ENCODE data around the gene COL1A1.

COL1A1 gene

DNA sequence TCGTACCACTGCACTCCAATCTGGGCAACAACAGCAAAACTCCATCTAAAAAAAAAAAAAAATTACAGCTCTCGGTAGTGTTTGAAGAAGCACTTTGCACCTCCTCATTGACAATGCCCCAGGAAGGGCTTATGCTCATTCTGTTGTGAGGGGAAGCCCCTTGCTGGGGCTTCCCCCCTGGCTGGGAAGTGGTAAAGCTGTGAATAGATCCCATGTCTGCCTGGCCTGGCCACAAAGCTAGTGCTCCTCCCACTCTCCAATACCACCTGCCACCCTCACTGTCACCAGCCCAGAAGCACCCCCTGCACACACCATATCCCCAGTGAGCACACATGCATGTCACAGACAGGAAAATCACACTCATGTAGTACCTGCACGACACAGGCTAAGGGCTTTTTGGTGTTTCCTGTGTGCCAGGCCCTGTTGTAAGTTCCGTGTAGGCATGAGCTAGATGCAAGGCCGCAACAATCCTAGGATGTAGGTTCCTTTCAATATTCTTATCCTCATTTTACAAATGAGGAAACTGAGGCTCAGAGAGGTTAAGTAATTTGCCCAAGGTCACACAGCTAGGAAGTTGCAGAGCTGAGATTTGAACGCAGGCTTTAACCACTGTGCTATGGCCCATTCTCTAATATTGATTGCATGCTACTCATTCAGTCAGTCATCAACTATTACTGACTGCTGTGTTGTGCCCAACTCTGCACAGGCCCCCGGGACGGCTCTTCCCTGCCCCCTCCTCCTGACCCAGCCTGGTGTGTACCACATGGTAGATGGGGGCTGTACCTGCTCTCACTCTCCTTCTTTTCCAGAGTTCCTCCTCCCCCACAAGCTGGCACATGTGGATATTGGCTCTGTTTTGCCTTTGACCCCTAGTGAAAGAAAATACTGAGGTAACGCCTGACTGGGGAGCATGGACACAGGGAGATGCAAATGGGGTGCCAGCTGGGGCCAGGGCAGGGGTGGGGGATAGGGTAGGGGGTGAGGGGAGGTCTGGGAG lies 11.9 kb upstream of the COL1A1 start:
- DNase-seq (ENCODE audit: low read depth) = no peak

DNA sequence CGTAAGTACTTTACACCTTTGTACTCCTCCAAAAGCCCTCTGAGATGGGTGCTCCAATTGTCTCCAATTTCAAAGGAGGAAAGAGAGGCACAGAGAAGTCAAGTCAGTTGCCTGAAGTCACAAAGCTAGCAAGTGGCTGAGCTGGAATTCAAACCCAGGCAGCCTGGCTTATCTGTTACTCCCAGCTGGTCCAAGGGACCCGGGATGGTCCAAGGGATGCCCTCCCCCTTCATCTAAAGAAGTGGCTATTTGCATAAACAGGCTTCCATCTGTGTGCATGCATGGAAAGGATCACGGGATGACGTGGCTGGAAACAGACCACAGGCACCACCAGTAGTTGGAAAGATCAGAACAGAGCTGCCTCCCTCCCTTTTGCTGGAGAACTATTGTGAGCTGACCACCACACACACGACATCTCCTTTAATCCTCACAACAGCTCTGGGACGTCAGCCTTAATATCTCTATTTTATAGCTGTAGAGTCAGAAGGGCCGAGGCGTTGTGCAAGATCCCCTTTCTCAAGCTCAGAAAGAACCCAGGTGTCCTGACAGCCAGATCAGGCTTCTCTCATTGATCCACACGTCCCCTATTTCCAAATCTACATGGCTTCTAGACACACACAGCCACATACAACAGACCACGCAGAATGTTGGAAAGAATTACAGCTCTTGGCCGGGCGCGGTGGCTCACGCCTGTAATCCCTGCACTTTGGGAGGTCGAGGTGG lies 10.9 kb upstream of the COL1A1 start:
- DNase-seq (ENCODE audit: low read depth) = no peak

DNA sequence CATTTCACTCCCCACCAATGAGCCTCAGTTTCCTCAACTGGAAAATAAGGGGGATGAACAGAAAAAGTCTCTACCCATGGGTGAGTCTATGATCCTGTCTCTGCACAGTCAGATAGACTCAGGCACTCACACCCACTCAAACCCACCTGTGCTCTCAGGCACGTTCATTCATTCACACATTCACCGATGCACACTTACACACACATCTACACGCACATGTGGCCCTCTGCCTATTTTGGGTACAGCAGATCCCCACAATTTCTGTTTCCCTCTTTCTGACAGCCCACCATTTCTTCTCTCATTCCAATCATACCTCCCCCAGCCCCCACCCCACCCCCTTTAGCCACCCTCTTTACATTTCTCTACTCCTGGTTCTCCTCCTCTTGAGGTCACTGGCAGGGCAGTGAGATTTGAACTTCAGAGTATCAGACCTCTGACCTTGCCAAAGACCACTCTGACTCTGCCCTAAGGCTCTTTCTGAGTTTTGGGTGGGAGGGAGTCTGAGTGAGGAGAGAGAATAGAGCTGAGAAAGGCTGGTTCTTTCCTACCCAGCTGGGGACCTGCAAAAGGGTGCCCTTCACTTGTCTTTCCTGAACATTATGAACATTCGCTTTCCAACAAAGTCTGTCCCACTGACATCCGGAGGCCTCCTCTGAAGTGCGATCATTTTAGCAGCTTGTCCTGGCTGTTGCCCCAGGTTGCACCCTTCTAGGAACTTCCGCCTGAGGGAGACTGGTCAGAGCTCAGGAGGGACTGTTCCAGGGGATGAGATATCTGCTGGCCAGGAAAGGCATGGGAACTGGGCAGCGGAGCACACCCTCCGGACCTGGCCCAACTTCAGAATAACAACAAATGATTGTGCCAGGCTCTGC lies 10.1 kb upstream of the COL1A1 start:
- no peak for DNase-seq (ENCODE audit: low read depth)

DNA sequence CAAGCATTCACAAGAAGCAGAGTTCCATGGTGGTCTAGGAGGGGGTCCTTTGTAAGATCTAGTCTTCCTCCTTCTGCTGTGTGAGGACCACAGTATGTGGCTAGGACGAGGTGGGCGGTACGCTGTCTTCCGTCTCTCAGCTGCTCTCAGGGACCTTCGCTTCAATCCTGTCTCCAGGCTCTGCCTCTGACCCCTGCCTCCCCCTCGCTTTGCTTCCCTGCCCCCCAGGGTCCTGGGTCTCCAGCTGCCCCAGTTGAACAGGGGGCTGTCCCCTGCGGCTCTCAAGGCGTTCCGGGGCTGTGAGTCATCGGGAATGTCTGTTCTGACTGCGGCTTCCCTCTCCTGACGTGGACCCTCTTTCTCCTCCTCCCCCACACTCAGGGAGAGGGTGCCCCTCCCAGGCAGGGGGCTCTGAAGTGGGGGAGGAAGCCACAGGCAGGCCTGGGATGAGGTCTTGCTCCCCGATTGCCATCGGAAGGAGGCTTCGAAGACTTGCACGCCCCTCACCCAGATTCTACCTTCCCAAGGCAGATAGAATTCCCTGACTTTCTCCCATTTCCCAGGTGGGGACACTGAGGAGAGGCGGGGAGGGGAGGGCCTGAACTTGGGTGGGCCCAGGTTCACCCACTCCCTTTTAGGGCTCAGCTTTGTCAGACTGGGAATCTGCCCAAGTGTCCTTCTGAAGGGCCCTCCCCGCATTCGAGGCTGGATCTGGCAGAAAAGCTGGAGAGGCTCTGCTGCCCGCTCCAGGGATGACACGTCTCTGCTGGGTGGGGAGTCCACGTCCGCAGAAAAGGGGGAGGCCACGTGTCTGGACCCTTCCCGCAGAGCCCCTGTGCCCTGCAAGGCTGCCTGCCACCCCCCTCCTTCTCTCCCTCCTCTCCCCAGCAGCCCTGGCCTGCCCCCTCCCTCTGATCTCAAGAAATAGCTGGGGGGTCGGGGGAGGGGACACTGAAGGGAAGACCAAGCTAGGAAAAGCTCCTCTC lies 9.1 kb upstream of the COL1A1 start:
- DNase-seq (ENCODE audit: low read depth) = no peak

DNA sequence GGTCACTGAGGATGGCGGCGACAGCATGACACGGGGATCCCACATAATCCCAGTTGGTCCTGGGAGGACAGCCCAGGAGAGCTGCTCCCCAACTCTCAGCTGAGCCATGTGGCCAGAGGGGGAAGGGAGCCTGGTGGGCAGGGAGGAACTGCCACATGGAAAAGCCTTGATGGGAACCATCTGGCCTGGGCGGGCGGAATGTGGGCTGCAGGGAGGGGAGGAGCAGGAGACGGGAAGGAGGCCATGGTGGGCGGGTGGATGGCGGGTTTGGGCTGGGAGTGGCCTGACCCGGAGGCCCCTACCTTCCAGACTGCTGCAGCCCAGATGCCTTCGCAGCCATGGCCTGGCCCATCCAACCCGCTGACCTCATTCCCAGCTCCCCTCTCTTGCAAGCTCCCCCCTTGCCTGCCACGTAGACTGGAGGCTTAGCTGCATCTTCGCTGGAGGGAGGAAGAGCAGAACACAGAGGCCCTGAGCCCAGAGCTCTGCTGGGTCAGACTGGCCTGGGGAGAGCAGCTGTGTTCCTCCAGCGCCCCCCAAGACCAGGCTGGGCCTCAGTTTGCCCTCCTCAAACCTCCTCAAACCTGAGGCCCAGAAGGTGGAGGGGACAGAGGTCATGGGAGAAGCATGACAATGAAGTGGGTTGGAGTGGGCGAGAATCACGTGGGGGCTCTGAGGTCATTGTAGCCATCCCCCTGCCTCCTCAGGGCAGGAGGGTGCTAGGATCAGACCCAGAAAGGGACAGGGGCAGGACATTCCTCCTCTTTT lies 8.2 kb upstream of the COL1A1 start:
- no peak for DNase-seq (ENCODE audit: low read depth)

DNA sequence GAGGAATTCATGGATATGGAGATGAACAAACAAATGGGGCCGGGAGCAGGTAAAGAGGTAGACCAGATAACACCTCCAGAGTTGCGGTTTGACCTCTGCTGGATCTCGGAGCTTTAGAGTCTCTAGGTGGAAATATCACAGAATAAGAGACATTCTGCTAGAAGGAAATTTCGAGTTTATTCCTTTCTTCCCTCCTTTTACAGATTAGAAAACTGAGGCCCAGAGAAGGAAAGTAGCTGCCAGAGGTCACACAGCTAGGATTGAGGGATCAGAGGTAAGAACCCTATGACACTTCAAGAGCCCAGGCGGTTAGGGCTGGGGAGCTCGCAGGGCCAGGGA lies 7.7 kb upstream of the COL1A1 start:
- DNase-seq (ENCODE audit: low read depth) = no peak

DNA sequence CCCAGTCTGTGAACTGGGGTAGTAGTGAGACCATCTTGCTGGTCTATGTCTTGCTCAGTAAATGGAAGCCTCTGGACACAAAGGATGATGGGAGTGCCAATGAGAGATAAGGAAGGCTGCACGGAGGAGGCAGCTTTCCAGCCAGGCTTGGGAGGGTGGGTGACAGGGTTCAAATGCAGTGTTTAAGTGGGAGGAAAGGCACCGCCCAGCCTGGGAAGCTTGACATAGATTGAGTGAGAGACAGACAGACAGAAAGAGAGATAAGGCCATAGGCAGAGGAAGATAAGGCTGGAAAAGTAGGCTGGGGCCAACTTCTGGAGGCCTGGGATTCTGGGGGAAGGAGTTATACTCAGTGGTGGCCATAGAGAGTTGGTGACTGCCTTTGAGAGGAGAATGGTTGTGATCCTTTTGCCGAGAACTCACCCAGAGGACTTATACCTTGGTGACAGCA lies 7.2 kb upstream of the COL1A1 start:
- DNase-seq (ENCODE audit: low read depth) = no peak

DNA sequence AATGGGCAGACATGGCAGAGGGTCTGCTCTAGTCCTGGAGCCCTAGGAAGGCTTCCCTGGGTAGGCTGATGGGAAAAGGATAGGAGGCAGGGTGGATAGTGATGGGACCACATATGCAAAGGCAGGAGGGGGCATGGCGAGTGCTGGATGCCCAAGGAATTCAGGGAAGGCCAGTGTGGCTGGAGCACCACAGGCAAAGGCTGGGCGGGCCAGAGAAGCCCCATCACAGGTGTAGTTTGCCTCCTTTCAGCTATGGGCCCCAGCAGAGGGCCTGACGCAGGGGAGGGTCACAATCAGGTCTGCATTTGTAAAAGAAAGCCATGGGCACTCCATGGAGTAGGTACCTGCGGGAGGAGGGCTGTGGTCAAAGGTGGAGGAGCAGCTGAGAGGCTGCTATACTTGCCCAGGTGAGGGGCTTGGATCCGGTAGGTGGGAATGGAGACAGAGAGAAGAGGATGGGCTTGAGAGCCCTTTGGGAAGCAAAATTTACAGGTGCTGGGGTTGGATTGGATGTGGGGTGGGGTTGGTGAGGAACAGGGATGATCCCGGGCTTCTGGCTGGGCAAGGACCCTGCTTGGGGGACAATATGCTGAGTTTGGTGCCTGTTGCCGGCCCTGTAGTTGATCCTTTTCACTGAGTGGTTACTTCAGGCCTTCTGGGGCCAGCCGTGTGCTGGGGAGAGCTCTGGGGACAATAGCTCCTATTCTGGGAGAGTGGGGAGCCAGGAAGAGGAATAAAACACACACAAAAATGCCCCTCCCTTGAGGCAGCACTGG lies 6.5 kb upstream of the COL1A1 start:
- no peak for DNase-seq (ENCODE audit: low read depth)

DNA sequence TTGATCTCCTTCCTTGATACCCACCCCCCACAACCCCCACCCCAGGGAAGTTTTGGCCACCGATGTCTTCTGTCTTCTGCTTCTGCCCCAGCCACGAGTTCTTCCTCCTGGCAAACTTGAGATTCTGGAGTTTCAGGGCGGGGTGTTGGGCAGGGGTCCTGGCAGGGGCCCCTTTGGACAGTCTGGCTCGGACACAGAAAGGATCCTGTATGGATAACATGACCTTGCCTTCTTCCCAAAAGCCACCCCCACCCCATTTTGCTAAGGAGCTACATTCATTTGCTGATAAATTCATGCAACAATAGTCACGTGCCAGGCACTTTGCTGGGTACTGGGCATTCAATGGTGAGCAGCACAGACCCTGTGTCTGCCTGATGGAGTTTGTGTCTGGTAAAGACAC lies 5.9 kb upstream of the COL1A1 start:
- DNase-seq (ENCODE audit: low read depth) = no peak

DNA sequence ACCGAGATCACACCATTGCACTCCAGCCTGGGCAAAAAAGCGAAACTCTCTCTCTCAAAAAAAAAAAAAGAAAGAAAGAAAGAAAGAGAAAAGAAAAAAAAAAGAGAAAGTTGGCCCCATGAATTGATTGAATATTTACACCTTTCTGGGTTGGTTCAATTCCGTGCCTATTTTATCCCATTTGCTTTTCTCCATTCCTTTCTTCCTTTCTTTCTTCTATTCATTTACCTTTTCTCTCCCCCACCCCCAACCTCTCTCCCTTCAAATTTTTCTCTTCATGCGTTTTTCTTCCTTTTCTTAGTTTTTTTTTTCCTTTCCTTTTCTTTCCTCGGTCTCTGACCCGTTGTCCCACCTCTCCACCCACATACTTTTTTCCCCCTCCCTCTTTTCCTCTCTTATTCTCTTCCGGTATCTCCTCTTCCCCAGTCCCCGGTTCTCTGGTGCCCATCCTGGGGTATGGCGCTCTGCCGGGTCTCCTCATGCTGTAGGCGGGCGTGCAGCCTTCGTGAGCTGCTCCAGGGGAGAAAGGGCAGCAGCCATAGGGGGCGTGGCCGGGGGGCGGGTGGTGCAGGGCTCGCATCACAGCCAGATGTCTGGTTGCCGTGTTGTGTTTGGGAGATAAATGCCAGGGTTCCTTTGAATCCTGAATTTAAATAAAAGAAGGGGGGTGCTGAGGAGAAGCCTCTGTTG lies 5.3 kb upstream of the COL1A1 start:
- no peak for DNase-seq (ENCODE audit: low read depth)

DNA sequence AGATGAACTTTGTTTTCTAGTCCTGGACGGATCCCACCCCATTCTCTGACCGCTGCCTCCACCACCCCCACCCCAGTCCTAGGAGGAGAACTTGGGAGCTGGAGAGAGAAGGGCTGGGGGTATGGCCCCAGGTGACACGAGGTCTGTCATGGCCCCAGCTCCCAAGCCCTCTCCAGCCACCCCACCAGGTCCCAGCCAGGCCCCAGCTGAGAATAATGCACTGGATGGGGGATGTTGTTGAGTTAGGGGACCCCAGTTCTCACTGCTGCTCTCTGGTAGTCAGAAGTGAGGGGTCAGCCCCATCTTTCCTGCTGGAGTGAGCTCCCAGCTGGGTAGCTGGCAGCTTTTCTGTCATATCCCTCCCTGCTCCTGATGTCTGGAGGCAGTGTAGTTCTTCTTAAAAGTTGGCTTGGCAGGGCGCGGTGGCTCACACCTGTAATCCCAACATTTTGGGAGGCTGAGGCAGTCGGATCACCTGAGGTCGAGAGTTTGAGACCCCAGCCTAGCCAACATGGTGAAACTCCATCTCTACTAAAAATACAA lies 4.6 kb upstream of the COL1A1 start:
- DNase-seq (ENCODE audit: low read depth) = no peak

DNA sequence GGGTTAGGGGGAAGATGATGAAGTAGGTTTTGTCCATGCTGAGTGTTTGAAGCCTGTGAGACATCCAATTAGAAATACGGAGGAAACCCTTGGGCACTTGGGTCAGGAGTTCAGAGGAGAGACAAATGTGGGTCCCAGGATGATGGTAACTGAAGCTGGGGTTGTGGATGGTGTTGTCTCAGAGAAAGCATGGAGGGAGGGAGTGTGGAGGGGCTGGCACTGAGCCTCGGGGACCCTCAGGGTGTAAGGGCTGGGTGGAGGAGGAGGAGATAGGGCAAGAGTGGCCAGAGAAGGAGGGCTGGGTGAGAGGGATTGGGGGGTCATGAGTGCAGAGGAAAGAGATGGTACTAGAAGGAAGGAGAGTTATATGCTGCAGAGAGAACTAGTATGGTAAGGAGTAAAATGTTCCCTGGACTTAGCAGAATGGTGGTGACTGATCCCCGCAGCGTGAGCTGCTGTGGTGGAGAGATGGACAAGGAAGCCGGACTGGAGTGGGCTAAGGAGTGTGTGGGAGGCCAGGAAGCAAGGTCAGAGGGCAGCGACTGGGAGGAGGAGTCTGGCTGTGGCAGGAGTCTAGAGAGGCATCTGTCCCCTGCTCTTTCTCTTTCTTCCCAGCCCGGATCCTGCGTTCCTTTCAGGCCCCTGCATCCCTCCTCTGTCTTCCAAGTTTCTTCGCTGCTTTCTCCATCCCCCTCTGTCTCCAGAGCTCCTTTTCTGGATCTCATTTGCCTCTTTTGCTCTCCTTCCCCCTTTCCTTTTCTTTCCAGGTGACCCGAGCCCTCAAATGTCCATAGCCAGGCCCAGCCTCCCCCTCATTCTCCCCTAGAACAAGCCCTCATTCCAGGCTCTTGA lies 3.9 kb upstream of the COL1A1 start:
- no peak for DNase-seq (ENCODE audit: low read depth)

DNA sequence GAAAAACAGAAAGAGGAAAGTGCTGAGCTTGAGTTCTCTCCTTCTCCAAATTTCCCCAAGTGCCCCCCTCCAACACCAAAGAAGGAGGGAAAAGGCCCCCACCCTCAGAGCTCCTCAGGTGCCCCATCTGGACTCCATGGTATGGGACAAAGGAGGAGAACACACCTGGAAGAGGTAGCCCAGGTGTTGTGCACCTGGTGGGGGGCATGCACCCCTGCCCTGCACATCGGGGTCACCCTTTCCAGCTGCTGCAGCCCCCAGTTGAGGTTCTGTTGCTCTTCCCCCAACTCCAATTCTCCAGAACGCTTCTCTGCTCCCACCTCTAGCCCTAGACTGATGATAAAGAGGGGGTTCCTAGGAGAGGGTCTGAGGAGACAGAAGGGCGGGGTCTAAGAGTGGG lies 3.0 kb upstream of the COL1A1 start:
- DNase-seq (ENCODE audit: low read depth) = no peak

DNA sequence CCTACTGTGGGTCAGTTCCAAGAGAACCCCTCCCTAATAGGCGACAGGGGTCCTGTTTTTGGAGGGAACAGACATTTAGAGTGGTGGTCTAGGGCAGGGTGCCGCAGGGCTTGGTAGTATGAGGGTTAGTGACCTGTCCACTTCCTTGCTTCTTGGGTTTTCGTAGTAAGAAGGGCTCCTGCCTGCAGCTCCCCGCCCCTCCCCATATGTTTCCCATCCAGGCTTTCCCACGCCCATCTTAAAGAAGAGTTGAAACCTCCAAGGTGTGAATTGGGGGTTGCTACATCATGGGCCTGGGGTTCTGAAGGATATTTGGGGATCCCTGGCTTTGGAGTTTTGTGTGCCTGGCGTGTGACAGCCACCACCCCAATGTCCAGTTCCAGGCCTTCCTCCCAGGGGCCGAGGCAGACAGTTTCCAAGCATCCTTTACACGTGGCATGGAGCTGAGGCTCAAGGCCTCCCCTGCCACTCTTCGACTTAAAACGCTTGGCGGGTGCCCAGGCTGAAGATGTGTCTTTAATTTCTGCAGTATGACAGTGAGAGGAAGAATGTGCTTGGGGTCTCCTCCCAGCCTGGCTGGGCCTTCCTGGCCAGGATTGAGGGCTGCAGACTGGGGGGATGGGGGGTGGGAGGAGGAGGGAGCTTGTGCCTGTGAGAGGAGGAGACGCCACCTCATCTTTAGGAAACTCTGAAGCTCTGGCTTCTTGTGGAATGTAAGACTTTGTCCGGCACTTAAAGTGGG lies 2.3 kb upstream of the COL1A1 start:
- no peak for DNase-seq (ENCODE audit: low read depth)

DNA sequence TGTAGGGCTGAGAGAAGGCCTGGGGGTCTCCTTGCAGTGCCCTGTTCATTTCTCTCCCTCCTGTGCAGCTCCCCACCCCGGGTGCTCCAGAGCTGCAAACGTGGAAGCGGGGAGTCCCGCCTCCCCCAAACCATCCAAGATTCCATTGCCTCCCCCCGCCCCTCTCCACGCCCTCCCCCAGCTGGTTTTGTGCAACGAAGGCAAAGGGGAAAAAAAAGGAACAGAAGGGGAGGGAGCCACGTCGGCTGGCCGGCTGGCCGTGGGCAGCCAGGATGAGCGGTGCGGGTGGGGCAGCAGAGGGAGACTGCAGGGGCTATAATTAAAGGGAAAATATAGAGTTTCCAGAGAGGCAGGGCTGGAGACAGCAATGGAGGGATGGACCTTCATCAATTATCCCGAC lies 1.7 kb upstream of the COL1A1 start:
- no peak for DNase-seq (ENCODE audit: low read depth)

DNA sequence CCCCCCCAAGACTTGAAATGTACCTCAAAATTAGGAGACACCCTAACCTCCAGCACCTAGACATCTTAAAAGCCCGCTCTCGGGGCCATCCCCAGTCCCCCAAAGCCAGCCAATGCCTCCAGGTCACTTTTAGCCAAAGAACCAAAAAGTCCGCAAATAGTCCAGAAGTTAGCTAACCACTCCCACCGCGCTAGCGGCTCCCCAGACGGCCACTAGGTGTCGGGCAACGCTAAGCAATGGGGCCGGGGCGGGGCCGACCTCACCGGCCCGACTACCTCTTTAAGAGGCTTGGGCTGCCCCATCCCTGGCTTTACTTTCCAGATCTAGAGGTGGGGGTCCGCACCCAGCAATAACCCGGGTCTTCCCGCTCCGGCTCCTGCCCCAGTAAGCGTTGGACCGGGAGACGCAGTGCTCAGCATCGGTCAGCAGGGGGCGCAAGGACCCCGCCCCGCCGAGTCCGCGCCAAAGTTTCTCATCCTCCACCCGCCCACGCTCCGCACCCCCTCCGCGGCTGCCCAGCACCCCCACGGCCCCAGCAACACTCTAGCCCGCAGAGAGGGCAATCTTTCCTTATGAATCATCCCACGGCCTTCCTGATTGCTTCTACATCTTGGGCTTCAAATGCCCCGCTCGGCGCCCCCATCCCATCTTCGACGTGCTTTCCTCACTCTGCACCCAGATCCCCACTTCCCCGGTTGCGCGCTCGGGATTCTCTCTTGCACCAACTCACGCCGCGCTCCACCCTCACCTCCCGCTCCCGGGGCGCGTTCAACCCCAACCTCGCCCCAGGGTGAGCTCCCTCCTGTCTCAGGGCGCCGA lies 765 bp downstream of the COL1A1 start:
- peak; percentile 52 for DNase-seq (ENCODE audit: low read depth)
